Mesenchymal stem cell (in vitro differentiated cells and primary cell): ENCODE measurements around the gene IFNA10. TPM values are rescaled to one million over a fixed set of nuclear protein-coding genes. Genes with fewer than 3 reads are reported as not detected.

Experiments used
- small RNA-seq: library from polyadenylated mRNA; stranded (forward); fragments of <200 nt; extraction: miRNeasy Mini kit (QIAGEN cat#:217004); gene quantifications from one replicate; pipeline ENCODE3, GENCODE V24; 2013; ENCODE audit warnings: low read depth

Gene IFNA10

Small RNA genes within 50 kb of the gene (small RNA-seq; reads per million reads assigned to genes)
- gene RF00019, result not detected
